Measurements from ENCODE around the gene TTC39A.

Gene TTC39A

DNA sequence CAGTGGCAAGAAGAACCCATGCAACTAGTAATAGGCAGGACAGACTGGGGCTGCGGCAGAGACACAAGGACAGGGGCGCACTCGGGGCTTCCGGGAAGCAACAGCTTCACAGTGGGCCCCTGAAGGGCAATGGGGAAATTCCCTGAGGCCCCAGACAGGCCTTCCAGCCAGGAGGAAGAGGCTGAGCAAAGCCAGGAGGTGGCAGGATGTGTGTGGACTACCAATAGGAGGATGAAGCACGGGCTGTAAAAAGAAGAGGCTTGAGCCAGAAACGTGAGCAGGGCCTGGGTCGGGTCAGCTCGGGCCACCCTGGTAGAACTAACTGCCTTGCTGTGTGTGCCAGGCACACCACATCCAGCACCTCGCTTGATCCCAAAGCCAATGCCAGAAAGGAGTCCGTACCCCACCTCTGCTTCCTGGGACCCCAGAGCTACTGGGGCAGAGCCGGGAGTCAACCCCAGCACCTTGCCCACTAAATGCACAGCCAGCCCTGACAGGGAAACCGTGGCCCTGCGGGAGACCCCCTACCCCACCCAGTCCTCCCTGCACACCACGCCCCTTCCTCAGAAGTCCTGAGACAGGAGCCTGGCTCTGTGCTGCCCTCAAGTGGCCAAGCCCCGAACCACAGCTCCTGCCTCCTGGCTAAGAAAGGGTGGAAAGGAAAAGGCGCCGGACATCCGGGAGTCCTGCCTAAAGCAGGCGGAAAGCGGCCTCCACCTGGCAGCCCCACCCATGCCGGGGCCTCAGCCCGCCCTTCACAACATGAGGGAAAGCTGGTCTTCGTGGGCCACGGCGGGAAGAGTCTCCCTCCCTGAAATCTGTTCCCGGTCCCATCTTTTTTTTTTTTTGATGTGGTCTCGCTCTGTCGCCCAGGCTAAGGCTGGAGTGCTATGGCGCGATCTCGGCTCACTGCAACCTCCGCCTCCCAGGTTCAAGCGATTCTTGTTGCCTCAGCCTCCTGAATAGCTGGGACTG is 33.7 kb downstream of the TTC39A start:
- DNase-seq: peak; percentile 94

DNA sequence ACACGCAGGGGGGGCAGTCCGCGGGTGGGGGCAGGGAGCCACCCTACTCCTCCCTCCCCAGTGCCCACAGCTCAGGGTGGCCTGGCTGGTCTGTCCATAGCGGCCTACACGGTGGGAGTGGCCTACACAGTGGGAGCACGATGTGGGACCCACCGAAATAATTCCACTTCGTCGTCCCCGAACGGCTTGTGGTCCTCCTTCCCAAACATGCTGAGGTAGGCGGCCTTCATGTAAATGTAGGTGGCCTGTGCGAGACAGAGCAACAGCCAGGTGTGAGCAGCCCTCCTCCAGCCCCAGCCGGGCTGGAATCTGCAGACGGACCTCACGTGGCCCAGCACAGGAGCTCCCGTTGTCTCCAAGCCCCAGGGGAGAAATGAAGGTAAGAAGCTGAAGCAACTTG is 34.4 kb downstream of the TTC39A start:
- peak; percentile 51 for DNase-seq

DNA sequence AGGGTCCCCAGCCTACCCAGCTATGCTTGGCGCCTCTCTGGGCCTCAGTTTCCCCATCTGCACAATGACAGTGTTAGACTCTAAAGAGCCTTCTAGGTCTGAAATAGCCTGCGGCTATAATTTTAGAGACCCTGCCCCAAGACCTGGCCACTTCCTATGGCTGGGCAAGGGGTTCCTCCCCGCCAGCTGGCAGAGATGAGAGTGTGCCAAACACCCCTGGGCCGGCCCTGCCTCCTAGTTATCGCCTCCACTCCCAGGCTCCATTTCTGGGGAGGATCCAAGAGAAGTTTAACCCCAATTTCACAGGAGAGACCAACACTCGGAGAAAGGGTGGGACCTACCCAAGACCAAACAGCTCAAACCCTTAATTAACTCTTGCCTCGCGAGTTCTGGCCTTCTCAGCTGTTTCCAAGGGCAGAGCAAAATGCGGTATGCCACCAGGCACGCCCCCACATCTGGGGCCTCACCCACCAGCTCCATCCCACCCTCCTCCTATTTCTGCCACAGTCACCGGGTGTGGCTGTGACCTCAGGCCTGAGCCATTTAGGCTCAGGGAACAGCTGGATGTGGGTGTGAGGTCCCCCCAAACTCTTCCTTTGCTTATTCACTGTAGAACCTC is 35.7 kb downstream of the TTC39A start:
- no peak for DNase-seq

DNA sequence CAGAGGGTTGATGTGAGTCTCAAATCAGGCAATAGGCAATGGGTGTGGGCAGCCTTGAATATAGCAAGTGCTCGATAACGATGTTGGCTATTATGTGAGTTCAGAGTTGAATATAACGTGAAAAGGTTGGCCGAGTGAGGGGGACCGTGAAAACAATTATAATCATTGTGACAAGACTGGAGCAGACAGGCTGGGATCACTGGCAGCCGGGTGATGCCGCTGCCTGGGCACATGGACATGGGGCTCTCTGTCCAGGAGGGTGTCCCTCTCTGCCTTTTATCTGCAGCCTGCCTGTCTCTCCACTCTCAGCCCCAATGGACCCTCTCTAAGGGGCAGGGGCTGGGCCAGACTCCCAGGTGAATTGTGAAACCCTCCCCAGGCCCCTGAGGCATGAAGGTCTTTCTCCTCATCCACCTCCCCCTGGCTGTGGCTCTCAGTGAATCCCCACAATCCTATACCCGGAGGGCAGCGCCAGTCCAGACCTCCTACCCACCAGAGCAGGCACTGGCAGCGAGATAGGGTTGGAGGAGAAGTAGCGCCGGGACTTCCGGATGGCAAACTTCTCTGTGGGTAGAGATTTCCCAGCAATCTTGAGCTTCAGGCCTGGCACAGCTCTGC is 36.4 kb downstream of the TTC39A start:
- no peak for DNase-seq

DNA sequence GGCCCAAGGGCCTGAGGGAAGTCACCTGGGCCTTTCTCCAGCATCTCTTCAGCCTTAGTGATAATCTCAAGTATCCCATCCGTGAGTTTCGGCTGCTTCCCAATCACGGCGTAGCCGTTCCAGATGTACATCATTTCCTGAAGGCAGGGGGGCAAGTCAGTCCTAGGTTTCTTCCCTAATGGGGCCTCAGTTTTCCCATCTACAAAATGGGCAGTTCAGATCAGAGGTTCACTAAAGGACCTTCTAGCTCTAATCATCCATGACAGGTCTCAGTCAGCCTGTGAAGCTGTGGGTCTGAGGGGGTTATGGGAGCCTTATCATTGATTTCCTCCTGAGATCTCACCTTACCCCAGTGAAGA is 39.9 kb downstream of the TTC39A start:
- no peak for DNase-seq

DNA sequence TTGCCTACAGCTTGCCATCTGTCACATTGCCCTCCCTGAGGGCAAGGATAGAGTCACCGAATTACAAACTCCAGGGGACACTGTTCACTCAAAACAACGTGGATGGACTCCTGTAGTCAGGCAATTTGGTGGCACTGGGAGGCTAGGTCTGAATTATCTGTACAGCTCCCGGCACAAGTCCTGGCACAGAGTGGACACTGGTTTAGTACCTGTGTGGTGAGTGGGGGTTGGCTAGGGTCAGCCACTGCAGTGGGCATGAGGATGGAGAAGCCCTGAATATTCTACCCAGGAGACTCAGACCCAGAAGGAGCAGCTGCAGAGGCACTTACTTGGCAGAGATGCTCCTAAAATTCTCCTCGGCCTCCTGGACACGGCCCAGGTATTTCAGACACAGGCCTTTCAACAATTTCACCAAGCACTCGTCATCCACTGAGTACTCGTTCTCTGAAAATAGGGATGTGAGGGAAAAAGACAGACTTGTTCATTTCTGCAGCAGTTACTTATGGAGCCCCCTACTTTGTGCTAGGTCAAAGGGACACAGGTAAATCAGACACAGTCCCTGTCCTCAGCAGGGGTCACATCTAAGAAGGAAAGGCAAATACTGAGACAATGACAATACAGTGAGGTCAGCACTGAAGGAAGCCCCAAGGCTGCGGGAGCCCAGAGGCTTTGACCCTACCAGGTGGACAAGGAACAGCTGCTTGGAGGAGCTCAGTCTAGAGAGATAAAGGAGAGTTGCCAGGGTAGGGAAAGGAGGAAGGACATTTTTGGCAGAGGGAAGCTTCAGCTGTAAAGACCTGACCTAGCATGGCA is 40.5 kb downstream of the TTC39A start:
- DNase-seq: no peak

DNA sequence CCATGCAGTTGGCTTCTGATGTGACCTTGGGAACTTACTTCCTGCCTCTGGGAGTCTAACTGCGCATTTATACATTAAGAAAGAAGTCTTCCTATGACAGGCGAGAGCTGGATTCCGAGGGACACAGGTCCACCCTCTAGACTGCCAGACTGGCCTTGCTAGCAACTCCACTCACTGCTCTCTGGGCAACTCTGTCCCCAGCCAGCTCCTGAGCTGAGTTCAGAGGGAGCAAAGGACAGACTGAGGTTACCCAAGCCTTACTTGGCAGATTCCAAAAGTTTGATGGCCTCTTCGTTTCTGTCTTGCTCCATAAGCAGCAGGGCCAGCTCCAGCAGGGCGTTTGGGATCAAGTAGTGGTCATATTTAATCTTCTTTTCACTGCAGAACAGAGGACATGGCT is 41.8 kb downstream of the TTC39A start:
- no peak for DNase-seq

DNA sequence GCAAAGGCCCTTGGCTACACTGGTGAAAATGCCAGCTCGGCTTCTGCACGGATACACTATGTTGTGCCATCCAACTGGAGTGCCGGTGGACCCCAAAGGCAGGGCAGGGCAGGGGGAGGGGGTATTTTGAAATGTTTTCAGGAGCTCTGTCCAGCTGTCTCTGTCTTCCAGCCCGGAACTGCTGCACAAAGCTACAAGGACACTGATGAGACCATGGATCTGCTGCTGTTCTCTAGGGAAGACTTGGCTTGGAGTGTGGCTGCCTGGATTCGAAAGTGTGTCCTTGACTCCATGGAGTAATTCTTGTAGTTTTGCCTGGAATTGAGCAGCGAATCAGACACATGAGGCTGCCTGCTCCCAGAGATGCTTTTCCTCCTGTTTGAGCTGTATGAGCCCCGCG is 42.4 kb downstream of the TTC39A start:
- DNase-seq: no peak

DNA sequence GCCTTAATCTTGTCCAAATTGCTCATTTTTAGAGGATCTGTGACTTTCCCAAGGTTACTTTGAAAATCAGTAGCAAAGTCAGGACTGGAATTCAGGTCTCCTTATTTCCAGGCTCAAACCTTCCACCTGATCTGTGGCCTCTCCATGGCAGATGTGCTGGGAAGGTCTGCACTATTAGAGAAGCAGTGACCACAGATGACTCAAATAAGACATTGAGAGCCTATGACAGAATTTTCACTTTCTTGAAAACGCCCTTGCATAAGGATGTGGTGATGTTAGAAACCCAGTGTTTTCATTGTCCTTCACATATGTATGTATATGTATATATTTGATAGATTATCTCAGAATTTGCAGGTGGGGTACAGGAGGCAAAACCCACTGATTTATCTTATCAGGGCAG is 45.3 kb downstream of the TTC39A start:
- DNase-seq: no peak

DNA sequence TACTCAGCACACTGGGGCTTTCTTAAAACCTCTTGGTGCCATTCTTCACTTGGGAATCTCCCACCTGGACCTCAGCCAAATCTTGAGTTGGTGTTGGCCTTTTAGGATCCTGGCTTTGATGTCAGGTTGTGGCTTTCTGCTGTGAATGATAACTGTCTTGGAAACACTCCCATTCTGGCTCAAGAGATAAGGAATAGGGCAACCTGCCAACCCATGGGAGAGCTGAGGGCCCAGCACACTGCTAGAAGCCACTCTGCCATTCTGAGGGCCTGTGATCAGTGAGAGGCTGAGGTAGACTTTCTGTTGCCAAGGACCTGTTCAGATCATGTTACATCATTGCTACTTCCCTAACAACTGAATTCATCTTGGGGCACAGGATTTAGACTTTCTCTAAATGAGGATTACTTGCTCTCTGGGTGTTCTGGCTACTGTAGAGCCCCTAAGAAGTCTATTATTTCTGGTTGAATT is 45.8 kb downstream of the TTC39A start:
- no peak for DNase-seq

DNA sequence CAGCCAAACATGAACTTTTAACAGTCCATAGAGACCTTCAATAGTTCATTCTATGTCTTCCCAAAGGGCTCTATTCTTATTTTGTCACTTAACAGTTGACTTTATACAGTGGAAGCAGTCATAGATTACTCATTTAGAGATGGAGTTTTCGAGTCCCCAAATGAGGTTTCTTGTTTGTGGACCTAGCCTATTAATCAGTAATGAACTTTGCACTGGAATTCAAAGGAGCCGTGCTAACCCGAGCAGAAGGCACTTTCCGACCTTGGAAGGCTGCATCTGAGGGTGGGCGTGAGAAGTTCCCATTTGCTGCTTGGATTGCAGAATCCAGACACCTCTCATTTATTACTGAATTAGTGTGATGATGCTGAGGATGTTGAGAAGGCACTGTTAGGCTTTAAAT is 46.4 kb downstream of the TTC39A start:
- no peak for DNase-seq

DNA sequence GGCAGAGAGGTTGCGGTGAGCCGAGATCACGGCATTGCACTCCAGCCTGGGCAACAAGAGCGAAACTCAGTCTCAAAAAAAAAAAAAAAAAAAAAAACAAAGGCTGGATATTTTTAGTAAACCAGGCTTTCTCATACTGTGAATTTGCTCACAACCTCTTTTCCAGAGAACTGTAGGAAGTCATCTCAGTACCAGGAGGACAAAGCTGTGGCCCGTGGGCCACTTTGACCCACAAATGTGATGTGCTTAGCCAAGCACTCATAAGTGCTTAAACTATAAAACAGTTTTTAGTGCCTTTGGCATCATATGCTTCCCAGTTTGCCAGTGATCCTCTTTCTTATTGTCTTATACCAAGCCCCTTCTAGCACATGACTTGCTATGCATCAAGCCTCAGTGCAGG is 47.8 kb downstream of the TTC39A start:
- DNase-seq: peak; percentile 23

DNA sequence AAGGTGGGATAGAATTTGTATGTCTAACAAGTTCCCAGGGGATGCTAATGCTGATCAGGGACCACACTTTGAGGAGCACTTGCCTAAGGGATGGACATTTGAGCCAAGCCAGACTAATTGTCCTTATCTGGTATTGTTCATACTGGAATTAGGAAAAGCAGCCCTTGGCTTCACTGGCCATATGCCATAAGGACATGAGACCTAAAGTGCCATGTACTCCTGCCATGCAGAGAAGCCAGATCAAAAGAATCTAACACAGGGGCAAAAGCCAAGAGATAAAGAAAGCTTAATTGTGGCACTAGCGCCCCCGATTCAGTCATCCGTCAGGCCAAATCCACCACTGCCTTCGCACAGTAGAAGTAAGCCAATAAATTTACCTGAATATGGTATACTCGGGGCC is 48.6 kb downstream of the TTC39A start:
- peak; percentile 15 for DNase-seq

DNA sequence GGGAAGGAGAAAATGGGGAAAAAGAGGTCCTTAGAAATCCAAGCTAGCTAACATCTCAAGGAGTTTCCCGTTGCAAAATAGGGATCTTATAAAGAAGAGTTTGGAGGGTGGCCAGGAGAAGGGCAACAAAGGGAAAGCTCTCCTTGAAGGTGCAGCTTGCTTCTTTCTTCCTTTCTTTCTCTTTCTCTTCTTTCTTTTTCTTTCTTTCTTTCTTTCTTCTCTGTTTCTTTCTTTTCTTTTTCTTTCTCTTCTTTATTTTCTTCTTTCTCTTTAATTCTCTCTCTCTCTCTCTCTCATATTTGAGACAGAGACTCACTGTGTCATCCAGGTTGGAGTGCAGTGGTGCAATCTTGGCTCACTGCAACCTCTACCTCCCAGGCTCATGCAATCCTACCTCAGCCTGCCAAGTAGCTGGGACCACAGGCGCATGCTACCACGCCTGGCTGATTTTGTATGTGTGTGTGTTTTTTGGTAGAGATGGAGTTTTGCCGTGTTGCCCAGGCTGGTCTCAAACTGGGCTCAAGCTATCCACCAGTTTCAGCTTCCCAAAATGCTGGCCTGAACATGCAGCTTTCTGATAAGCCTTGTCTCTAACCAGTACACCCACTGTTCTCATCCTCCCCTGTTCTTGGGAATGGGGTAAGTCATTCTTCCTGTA is 49.9 kb downstream of the TTC39A start:
- DNase-seq: no peak

DNA sequence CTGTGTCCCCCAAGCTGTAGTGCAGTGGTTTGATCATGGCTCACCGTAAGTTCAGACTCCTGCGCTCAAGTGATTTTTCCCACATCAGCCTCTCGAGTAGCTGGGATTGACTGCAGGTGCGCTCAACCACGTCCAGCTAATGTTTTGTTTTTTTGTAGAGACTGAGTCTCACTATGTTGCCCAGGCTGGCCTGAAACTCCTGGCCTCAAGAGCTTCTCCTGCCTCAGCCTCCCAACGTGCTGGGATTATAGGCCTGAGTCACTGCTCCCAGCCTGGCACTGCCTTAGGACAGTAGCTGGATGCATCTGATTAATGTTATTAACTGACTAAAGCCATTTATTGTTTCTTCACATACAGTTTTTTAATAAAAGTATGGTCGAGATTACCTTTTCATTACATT is 54.1 kb downstream of the TTC39A start:
- no peak for DNase-seq

DNA sequence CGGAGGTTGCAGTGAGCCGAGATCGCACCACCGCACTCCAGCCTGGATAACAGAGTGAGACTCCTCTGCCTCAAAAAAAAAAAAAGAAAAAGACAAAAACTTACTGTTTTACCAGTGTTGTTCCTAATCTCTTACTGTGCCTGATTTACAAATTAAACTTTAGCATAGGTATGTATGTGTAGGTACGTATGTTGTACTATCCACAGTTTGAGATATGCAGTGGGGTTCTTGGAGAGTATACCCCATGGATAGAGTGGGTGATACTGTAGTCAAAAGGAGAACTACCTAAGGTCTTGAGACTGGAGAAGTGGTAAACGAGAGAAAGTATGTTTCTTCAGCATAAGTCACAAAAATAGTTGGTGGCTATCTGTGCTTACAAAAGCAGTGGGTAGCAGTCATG is 55.7 kb downstream of the TTC39A start:
- DNase-seq: no peak

DNA sequence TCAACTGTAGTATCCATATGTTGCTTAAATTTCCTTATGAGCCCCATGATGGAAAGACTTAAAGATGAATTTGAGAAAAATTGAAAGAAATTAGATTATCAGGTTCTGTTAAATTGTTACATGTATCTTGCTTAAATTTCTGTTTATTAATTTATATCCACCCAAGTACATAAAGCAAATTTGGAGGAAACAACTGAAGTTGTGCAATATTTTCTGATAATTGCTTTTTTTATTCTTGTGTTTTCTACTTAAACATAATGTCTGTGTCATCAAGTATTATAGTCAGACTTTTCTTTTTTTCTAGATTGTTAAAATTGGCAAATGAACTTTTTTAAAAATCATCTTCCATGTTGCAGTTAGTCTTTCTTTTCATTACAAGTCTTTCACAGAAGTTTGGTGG is 57.4 kb downstream of the TTC39A start:
- no peak for DNase-seq

DNA sequence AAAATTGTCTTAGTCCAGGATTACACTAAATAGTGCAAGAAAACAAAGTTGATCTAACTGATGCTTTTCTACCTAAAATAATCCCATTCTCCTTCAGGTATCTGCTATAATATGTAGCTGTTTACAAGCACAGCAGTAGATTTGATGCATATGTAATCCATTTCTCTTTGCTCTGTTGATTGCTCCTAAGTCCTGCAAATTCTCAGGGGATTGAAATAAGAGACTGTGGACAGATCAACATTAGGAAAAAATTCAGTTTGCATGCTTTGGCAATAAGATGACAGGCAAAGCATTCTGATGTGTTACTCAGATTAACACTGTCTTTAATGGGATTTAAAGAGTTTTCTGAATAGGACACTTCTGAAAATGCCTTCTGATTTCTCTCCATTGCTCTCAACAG is 59.6 kb downstream of the TTC39A start:
- DNase-seq: no peak

DNA sequence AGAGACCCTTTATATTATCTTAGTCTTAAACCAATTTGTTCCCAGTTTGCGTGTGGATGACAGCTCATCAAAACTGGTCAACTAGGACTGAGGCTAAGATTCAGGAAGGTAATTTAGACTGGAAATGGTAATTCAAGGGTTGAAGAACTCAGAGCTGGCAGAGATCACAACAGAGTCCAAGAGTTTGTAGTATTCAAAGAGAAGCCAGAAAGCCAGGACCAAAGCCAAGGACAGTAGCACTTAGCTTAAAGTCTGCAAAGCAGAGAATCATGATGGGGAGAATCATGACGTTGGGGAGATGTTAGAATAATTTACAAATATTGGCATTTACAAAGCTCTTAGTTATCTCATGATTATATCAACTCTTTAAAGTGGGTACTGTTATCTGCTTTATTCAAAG is 61.7 kb downstream of the TTC39A start:
- no peak for DNase-seq

DNA sequence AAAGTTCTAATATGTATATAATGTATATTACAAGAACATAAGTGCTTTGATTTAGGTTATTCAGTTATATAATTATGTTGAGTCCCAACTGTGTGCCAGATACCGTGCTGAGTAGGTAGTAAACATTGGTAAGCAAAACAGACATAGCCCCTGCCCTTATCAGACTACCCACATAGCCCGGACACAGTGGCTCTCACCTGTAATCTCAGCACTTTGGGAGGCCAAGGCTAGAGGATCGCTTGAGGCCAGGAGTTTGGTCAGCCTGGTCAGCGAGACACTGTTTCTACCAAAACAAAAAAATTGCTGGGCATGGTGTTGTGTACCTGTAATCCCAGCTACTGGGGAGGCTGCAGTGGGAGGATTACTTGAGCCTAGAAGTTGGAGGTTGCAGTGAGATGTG is 63.6 kb downstream of the TTC39A start:
- DNase-seq: no peak

DNA sequence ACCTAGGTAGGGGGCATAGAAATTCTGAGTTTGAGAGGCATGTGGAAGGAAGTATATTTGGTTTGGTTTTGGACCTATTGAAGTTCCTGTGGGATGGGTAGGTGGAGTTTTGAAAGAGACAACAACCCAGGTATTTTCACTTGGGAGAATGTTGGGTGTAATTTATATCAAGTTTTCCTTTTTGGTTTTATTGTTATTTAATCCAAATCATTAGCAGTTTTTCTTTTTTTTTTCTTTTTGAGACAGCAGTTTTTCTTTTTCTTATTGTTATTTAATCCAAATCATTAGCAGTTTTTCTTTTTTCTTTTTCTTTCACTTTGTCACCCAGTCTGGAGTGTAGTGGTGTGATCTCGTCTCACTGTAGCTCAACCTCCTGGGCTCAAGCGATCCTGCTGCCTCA is 64.2 kb downstream of the TTC39A start:
- DNase-seq: no peak

DNA sequence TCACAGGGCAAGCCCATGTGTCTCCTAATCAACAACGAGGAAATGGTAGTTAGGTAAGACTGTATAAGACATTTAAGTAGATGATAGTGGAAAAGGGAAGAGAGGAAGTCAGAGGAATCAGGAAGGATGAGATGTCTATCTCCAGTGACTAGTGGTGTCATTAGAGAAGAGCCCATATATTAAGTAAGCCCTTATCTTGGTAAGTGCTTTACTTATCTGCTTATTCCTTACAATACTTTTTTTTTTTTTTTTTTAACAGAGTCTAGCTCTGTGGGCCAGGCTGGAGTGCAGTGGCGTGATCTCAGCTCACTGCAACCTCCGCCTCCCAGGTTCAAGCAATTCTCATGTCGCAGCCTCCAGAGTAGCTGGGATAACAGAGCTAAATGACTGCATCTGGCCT is 64.7 kb downstream of the TTC39A start:
- DNase-seq: no peak

DNA sequence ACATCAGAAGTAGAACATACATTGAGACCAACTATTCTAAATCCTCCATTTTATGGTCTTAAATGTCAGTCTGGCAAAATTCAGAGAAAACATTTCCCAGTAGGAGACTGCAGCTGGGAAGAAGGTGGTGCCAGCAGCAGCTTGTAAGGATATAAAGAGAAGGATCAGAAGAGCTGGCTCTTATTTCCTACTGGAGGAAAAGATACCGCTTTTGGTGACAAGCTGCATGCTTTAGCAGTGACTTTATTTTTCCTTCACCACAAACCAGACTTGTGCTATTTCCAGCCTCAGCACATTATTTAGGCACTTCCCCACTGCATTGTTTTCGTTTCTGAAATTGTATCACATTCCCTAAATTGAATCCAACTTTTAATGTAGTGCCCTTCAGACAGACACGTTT is 65.9 kb downstream of the TTC39A start:
- no peak for DNase-seq
